SU-DHL-6 (cell line): ENCODE results near the gene TENT4B.

ENCODE experiments used
- EZH2phosphoT487 ChIP-seq: fragments of 200-600 bp; sonication (generic), shearing (Covaris generic); conservative IDR thresholded peaks from 2 replicates; pipeline ENCODE4 v1.6.1; 2018; ENCODE audit warnings: mild to moderate bottlenecking, antibody characterized with exemption, low read length, moderate library complexity, mixed read lengths
- TF ChIP-seq, protein P1 (sequence below): fragments of 200-600 bp; sonication (generic); IDR thresholded peaks from one replicate; pipeline ENCODE4 v1.5.1; 2017; ENCODE audit warnings: antibody characterized with exemption, mild to moderate bottlenecking, low read length, moderate library complexity; ENCODE audit not compliant: insufficient read depth, poor library complexity, severe bottlenecking

GRCh38 chr16:50275098-50275415 is 122.0 kb downstream of the TENT4B start:
- TF ChIP-seq, protein P1, sequence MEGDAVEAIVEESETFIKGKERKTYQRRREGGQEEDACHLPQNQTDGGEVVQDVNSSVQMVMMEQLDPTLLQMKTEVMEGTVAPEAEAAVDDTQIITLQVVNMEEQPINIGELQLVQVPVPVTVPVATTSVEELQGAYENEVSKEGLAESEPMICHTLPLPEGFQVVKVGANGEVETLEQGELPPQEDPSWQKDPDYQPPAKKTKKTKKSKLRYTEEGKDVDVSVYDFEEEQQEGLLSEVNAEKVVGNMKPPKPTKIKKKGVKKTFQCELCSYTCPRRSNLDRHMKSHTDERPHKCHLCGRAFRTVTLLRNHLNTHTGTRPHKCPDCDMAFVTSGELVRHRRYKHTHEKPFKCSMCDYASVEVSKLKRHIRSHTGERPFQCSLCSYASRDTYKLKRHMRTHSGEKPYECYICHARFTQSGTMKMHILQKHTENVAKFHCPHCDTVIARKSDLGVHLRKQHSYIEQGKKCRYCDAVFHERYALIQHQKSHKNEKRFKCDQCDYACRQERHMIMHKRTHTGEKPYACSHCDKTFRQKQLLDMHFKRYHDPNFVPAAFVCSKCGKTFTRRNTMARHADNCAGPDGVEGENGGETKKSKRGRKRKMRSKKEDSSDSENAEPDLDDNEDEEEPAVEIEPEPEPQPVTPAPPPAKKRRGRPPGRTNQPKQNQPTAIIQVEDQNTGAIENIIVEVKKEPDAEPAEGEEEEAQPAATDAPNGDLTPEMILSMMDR = no peak
- no peak for TF ChIP-seq EZH2phosphoT487
